DMS114 treated with DMSO at 0.1 percent for 48 hours (cell line): Measurements from ENCODE around the gene PGAM4.
"Not testable (repeated sequence)": the region's sequence is repeated elsewhere in the genome, so short reads cannot be mapped to it uniquely, and the experiment has no call there.

ENCODE experiments used
- DNase-seq: peaks from one replicate; lab custom pipeline; 2025; ENCODE audit not compliant: unreplicated experiment; lab: John Stamatoyannopoulos, UW

The PGAM4 gene

GRCh38 chrX:77969538-77969937 is at the start of gene PGAM4:
TSS of gene PGAM4 (minus strand) at chrX:77969638. CDS start at chrX:77969638, 0 bp downstream.
- DNase-seq: no peak

GRCh38 chrX:78011846-78012245 is 42.4 kb upstream of the PGAM4 start:
- no peak for DNase-seq

- no peak for DNase-seq
Observed at GRCh38 chrX:77979870-77980269, 10.4 kb upstream of the PGAM4 start.

GRCh38 chrX:77977518-77977917 is 8.1 kb upstream of the PGAM4 start:
- DNase-seq: no peak

- DNase-seq: no peak
Observed at GRCh38 chrX:77977095-77977494, 7.7 kb upstream of the PGAM4 start.

GRCh38 chrX:77975755-77976154 is 6.3 kb upstream of the PGAM4 start:
- DNase-seq: no peak

- no peak for DNase-seq
Observed at GRCh38 chrX:77967631-77968030, 1.8 kb downstream of the PGAM4 start.

- no peak for DNase-seq
Observed at GRCh38 chrX:77966361-77966760, 3.1 kb downstream of the PGAM4 start.

GRCh38 chrX:77962068-77962902 is 7.2 kb downstream of the PGAM4 start:
- DNase-seq: no peak

GRCh38 chrX:77961063-77961462 is 8.4 kb downstream of the PGAM4 start:
- DNase-seq: no peak

GRCh38 chrX:77960567-77960966 is 8.9 kb downstream of the PGAM4 start:
- DNase-seq: no peak

GRCh38 chrX:77953708-77954107 is 15.7 kb downstream of the PGAM4 start:
- no peak for DNase-seq

GRCh38 chrX:77953302-77953701 is 16.1 kb downstream of the PGAM4 start:
- DNase-seq: no peak

GRCh38 chrX:77952173-77952572 is 17.3 kb downstream of the PGAM4 start:
- DNase-seq: no peak

- DNase-seq: no peak
Observed at GRCh38 chrX:77949840-77950239, 19.6 kb downstream of the PGAM4 start.

- no peak for DNase-seq
Observed at GRCh38 chrX:77946571-77946970, 22.9 kb downstream of the PGAM4 start.

- DNase-seq: no peak
Observed at GRCh38 chrX:77945910-77946545, 23.4 kb downstream of the PGAM4 start.

- not testable (repeated sequence) for DNase-seq
Observed at GRCh38 chrX:77945031-77945430, 24.4 kb downstream of the PGAM4 start.

GRCh38 chrX:77938083-77938680 is 31.3 kb downstream of the PGAM4 start:
- no peak for DNase-seq

- no peak for DNase-seq
Observed at GRCh38 chrX:77937291-77937690, 32.1 kb downstream of the PGAM4 start.

- DNase-seq: no peak
Observed at GRCh38 chrX:77936299-77936698, 33.1 kb downstream of the PGAM4 start.

- DNase-seq: no peak
Observed at GRCh38 chrX:77935886-77936285, 33.6 kb downstream of the PGAM4 start.
